Amniotic epithelial cell (primary cell): ENCODE measurements around the gene SLC15A1.
"Not testable (repeated sequence)": the region's sequence is repeated elsewhere in the genome, so short reads cannot be mapped to it uniquely, and the experiment has no call there.

ENCODE experiments used
- DNase-seq: peaks from one replicate; pipeline ENCODE4 v3.0.0-alpha.2; 2010; ENCODE audit warnings: low read depth

SLC15A1 gene

GRCh38 chr13:98781045-98781444, 28.6 kb upstream of the SLC15A1 start:
- no peak for DNase-seq

- DNase-seq = no peak
These were observed 28.0 kb upstream of the SLC15A1 start for GRCh38 chr13:98780451-98780850.

- no peak for DNase-seq
These were observed 27.2 kb upstream of the SLC15A1 start for GRCh38 chr13:98779695-98780094.

DNA sequence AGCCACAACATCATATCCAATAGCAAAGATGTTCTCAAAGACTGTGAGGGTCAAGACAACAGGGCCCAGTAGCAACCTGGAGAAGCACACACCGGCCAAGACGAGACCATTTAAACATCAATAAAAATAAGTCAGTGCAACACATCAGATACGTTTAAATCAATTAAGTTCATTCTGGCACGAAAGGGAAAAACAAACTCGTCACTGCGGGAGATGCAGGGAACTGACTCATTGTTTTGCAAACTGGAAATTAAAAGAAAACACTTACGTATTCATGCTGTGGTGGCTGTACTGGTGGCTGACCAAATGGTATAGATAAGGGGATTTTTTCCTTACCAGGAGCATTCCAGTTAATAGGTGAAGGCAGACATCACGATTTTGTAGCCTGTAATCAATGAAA, 26.3 kb upstream of the SLC15A1 start:
- no peak for DNase-seq

GRCh38 chr13:98776644-98777043, 24.2 kb upstream of the SLC15A1 start:
- DNase-seq = no peak

DNA sequence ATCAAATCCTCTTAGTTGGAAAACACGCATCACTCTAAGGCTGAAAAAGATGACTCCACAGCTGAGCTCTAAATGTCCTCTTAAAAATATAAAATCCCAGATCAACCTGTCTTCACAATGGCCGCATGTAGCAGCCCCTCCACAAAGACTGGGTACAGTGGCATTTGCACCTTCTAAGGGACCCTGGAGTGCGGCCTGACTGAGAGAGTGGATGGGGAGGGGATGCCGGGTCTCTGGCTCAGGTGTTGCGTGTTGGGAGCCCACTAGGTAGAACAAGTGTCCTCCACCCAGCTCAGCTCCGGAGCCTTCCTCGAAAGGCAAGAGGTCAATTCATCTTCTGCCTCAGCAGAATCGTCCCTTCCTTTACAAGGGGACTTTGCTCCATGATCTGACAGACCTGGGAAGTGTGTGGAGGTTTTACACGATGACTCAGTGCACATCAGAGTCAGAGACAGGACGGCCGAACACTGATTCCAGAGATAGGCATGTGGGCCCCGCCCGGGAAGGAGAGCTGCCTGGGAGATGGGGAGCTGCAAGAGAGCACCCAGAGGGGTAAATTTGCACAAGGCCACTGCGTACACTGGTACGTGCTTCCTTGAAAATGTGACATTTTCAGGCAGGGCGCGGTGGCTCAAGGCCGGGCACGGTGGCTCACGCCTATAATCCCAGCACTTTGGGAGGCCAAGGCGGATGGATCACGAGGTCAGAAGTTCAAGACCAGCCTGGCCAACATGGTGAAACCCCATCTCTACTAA, 23.5 kb upstream of the SLC15A1 start:
- DNase-seq = peak; percentile 90

DNA sequence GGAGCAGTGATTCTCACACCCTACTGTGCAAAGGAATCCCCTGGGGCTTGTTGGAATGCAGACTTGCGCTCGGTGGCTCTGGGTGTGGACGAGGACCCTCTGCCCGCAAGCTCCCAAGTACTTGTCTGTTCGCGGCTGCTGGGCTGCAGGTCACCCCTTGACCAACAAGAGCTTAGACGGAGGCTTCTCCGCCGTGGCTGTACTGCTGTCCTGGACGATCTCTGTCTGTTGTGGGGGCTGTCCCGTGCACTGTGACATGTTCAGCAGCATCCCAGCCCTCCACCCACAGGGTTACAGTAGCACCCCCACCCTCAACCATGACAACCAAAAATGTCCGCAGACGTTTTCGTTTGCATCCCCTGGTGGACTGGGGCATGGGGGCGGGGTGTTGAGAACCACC, 22.9 kb upstream of the SLC15A1 start:
- DNase-seq = no peak

DNA sequence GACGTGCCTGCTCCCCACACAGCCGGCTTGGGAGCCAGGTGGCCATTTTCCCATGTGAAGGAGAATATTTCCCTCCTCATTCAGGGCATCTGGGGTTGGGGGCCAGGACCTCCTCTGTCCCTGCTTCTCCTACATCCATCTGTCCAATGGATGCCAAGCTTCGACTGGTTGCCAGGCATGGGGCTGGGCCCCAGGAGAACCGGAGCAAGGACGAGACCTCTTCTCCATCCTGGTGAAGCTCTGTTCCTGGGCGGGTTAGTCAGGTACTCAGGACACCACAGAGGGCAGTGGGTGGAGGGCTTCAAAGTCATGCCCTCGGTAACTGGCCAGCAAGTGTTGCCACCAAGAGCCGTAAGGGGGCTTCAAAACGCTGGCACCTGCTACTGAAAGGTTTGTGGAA, 22.3 kb upstream of the SLC15A1 start:
- DNase-seq = no peak

GRCh38 chr13:98773921-98774320, 21.4 kb upstream of the SLC15A1 start:
- DNase-seq = no peak

DNA sequence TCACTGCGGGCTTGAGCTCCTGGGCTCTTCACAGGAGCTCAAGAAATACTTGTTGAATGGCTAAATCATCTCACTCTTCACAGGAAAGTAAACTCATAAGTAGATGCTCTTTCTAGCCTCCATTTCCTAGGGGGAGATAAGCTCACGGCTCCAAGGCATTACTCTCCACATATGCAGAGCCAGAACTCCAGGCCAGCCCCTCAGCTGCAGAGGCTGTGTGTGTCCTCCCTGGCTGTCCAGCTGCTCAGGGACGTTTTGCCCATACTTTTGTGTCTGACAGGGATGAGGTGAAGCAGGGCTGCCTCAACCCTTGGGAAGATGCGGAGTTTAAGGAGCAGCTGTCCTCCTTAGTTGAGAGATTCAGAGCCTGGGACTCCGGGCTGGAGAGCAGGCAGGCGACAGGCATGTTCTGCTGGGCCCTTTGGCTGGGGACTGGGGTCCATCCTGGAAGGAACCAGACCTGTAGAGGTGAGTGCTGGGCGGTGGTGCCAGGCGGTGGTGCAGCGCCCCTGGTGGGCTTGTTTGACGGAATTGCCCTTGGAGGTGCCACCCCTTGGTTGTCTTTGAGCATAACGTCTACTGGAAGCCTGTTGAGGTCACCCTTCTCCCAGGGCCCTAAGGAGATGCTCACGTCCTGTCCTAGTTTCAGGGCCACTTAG, 20.5 kb upstream of the SLC15A1 start:
- DNase-seq = no peak

- DNase-seq = no peak
These were observed 19.6 kb upstream of the SLC15A1 start for GRCh38 chr13:98771838-98772611.

GRCh38 chr13:98769736-98770135, 17.3 kb upstream of the SLC15A1 start:
- DNase-seq = no peak

- peak; percentile 54 for DNase-seq
These were observed 16.1 kb upstream of the SLC15A1 start for GRCh38 chr13:98768522-98768921.

DNA sequence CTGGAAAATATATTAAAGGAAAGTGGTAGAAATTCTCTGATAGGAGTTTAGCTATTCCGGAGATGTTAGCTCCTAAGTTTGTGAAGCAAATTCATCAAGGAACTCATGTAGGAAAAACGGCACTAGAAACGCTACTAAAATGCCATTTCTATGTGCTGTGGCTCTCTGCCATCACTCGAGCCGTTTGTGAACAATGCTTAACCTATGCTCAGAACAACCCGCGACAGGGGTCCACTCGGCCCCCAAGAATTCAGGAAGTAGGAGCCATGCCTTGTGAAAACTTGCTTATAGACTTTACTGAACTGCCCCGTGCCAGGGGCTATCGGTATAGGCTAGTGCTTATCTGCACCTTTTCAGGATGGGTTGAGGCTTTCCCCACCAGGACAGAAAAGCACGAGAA, 14.2 kb upstream of the SLC15A1 start:
- DNase-seq = no peak

GRCh38 chr13:98765996-98766519, 13.6 kb upstream of the SLC15A1 start:
- DNase-seq = no peak

- no peak for DNase-seq
These were observed 9.6 kb upstream of the SLC15A1 start for GRCh38 chr13:98761986-98762616.

GRCh38 chr13:98761126-98761985, 8.9 kb upstream of the SLC15A1 start:
- peak; percentile 72 for DNase-seq

GRCh38 chr13:98755729-98756128, 3.3 kb upstream of the SLC15A1 start:
- no peak for DNase-seq

GRCh38 chr13:98755116-98755515, 2.6 kb upstream of the SLC15A1 start:
- no peak for DNase-seq

GRCh38 chr13:98754468-98754867, 2.0 kb upstream of the SLC15A1 start:
- DNase-seq = not testable (repeated sequence)

DNA sequence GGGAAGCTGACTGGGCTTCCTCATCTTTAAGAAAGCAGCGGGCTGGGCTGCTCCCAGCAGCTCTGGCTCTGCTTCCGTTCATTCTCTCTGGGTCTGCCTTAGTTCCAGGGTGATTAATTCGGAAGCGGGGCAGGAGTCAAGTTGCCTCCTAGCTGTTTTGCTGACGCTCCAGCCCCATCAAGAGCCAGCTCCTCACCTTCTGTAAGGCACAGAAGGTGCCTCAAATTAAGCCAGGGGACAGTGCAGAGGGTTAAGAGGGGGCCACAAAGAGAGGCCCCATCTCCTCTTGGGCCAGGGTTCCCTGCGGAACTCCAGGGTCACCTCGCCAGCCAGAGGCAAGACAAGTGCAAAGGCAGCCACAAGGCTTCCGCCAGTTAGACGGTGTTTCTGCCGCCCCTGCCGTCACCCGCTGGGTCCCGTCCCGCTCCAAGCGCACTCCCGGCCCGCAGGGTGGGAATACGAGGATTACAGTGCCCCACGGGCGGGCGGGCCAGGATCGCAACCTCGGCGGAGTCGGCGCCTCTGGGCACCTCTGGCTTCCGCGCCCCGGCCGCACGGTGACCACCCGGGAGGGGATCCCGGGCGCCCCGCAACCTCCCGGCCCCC, 508 bp downstream of the SLC15A1 start:
- DNase-seq = peak; percentile 13
